Inferior parietal cortex (tissue), 1 donor: ENCODE results near the gene ISYNA1.

Experiments
- DNase-seq: peaks from one replicate; pipeline ENCODE4 v3.0.0-alpha.2; 2016; ENCODE audit errors: extremely low spot score

ISYNA1 gene

GRCh38 chr19:18443831-18444230, 5.9 kb upstream of the ISYNA1 start:
- DNase-seq, result no peak

- no peak for DNase-seq
Measured at GRCh38 chr19:18443406-18443805, 5.5 kb upstream of the ISYNA1 start.

- DNase-seq, result no peak
Measured at GRCh38 chr19:18442941-18443340, 5.0 kb upstream of the ISYNA1 start.

GRCh38 chr19:18441804-18442788, 4.2 kb upstream of the ISYNA1 start:
- DNase-seq, result no peak

GRCh38 chr19:18440936-18441803, 3.2 kb upstream of the ISYNA1 start:
- DNase-seq, result no peak

- no peak for DNase-seq
Measured at GRCh38 chr19:18440415-18440877, 2.5 kb upstream of the ISYNA1 start.

- no peak for DNase-seq
Measured at GRCh38 chr19:18439910-18440237, 1.9 kb upstream of the ISYNA1 start.

GRCh38 chr19:18439025-18439909, 1.3 kb upstream of the ISYNA1 start:
- no peak for DNase-seq

GRCh38 chr19:18438331-18439024, 545 bp upstream of the ISYNA1 start:
- no peak for DNase-seq

- no peak for DNase-seq
Measured at GRCh38 chr19:18436671-18437490, 1.1 kb downstream of the ISYNA1 start.

- DNase-seq, result no peak
Measured at GRCh38 chr19:18435842-18436670, 1.9 kb downstream of the ISYNA1 start.

GRCh38 chr19:18435178-18435841, 2.6 kb downstream of the ISYNA1 start:
- no peak for DNase-seq

- no peak for DNase-seq
Measured at GRCh38 chr19:18434411-18435175, 3.3 kb downstream of the ISYNA1 start.

- no peak for DNase-seq
Measured at GRCh38 chr19:18433735-18434398, 4.1 kb downstream of the ISYNA1 start.

- DNase-seq, result no peak
Measured at GRCh38 chr19:18433015-18433691, 4.8 kb downstream of the ISYNA1 start.

- no peak for DNase-seq
Measured at GRCh38 chr19:18432275-18433014, 5.5 kb downstream of the ISYNA1 start.
